H9 (cell line): Measurements from ENCODE around the gene LILRA5. TPM values are rescaled to one million over a fixed set of nuclear protein-coding genes. Genes with fewer than 3 reads are reported as not detected.

Source experiments
- DNase-seq: peaks from one replicate; pipeline ENCODE4 v3.0.0-alpha.2; 2017
- H2AFZ ChIP-seq: one replicate; pipeline ENCODE4 v1.6.1; 2013; ENCODE audit warnings: mild to moderate bottlenecking, low read length, control low read depth, moderate library complexity
- H2AK5ac ChIP-seq: 2 replicates; pipeline ENCODE4 v1.6.1; 2013; ENCODE audit warnings: low read length, control low read depth, mixed read lengths; ENCODE audit not compliant: insufficient read length
- H2BK120ac ChIP-seq: one replicate; pipeline ENCODE4 v1.6.1; 2013; ENCODE audit warnings: low read depth, mild to moderate bottlenecking, low read length, control low read depth, inconsistent platforms; ENCODE audit not compliant: poor library complexity, severe bottlenecking
- H2BK12ac ChIP-seq: 2 replicates; pipeline ENCODE4 v1.6.1; 2013; ENCODE audit warnings: low read length, control low read depth, mixed read lengths, low read depth; ENCODE audit not compliant: insufficient read length
- H2BK15ac ChIP-seq: 2 replicates; pipeline ENCODE4 v1.6.1; 2013; ENCODE audit warnings: low read depth, low read length, control low read depth
- H2BK20ac ChIP-seq: one replicate; pipeline ENCODE4 v1.6.1; 2013; ENCODE audit warnings: low read depth, mild to moderate bottlenecking, low read length, control low read depth, inconsistent platforms; ENCODE audit not compliant: poor library complexity, severe bottlenecking
- H2BK5ac ChIP-seq: 2 replicates; pipeline ENCODE4 v1.6.1; 2013; ENCODE audit warnings: low read length, control low read depth, mixed read lengths; ENCODE audit not compliant: insufficient read length
- H3K14ac ChIP-seq: 2 replicates; pipeline ENCODE4 v1.6.1; 2013; ENCODE audit warnings: low read length, control low read depth; ENCODE audit not compliant: insufficient read depth
- H3K18ac ChIP-seq: 2 replicates; pipeline ENCODE4 v1.6.1; 2013; ENCODE audit warnings: low read depth, mild to moderate bottlenecking, mixed read lengths, low read length, control low read depth; ENCODE audit not compliant: insufficient read length
- H3K23ac ChIP-seq: 2 replicates; pipeline ENCODE4 v1.6.1; 2013; ENCODE audit warnings: low read length, control low read depth, mixed read lengths, low read depth; ENCODE audit not compliant: insufficient read length
- H3K23me2 ChIP-seq: 2 replicates; pipeline ENCODE4 v1.6.1; 2013; ENCODE audit warnings: low read depth, mild to moderate bottlenecking, mixed read lengths, low read length, control low read depth; ENCODE audit not compliant: insufficient read length, poor library complexity, severe bottlenecking
- H3K27ac ChIP-seq: 2 replicates; pipeline ENCODE4 v1.5.1; 2013; ENCODE audit warnings: low read length, control low read depth, mixed read lengths, low read depth; ENCODE audit not compliant: insufficient read length
- H3K27me3 ChIP-seq: 2 replicates; pipeline ENCODE4 v1.6.1; 2013; ENCODE audit warnings: low read length, control low read depth, inconsistent platforms; ENCODE audit not compliant: insufficient read depth
- H3K4ac ChIP-seq: 2 replicates; pipeline ENCODE4 v1.6.1; 2013; ENCODE audit warnings: low read depth, mild to moderate bottlenecking, control low read depth, inconsistent platforms, low read length, moderate library complexity
- H3K4me1 ChIP-seq: 2 replicates; pipeline ENCODE4 v1.6.1; 2013; ENCODE audit warnings: low read length, control low read depth, inconsistent platforms; ENCODE audit not compliant: insufficient read depth
- H3K4me2 ChIP-seq: 2 replicates; pipeline ENCODE4 v1.6.1; 2013; ENCODE audit warnings: low read length, control low read depth, mixed read lengths; ENCODE audit not compliant: insufficient read length, insufficient read depth
- H3K56ac ChIP-seq: 2 replicates; pipeline ENCODE4 v1.6.1; 2013; ENCODE audit warnings: low read depth, mild to moderate bottlenecking, mixed read lengths, low read length, control low read depth; ENCODE audit not compliant: insufficient read length
- H3K79me1 ChIP-seq: 2 replicates; pipeline ENCODE4 v1.6.1; 2013; ENCODE audit warnings: low read depth, mild to moderate bottlenecking, moderate library complexity, low read length, control low read depth, inconsistent platforms; ENCODE audit not compliant: insufficient read depth, poor library complexity, severe bottlenecking
- H3K79me2 ChIP-seq: 2 replicates; pipeline ENCODE4 v1.6.1; 2013; ENCODE audit warnings: low read length, control low read depth, inconsistent platforms; ENCODE audit not compliant: insufficient read depth
- H3K9ac ChIP-seq: 2 replicates; pipeline ENCODE4 v1.6.1; 2013; ENCODE audit warnings: low read length, control low read depth, mixed read lengths; ENCODE audit not compliant: insufficient read length; ENCODE audit errors: extremely low read depth
- H3K9me3 ChIP-seq: one replicate; pipeline ENCODE4 v1.6.1; 2013; ENCODE audit warnings: low read depth, low read length, inconsistent platforms; ENCODE audit not compliant: control insufficient read depth
- H3T11ph ChIP-seq: one replicate; pipeline ENCODE4 v1.6.1; 2013; ENCODE audit warnings: mild to moderate bottlenecking, low read length, control low read depth, inconsistent platforms
- H4K20me1 ChIP-seq: one replicate; pipeline ENCODE4 v1.6.1; 2013; ENCODE audit not compliant: control insufficient read depth, insufficient read length, insufficient read depth
- H4K5ac ChIP-seq: 2 replicates; pipeline ENCODE4 v1.6.1; 2013; ENCODE audit warnings: low read depth, mild to moderate bottlenecking, mixed read lengths, low read length, control low read depth; ENCODE audit not compliant: insufficient read length
- H4K8ac ChIP-seq: replicated peaks from 2 replicates; pipeline ENCODE4 v1.6.1; 2013; ENCODE audit warnings: low read length, control low read depth, mixed read lengths, low read depth; ENCODE audit not compliant: insufficient read length
- H4K91ac ChIP-seq: 2 replicates; pipeline ENCODE4 v1.6.1; 2013; ENCODE audit warnings: low read depth, mild to moderate bottlenecking, moderate library complexity, mixed read lengths, low read length, control low read depth; ENCODE audit not compliant: insufficient read length
- H3K27ac Mint-ChIP-seq, 3 experiments: 2 replicates in 2 of 3; 3 replicates in 1 of 3; pipeline ENCODE4 v1.8.0; 2020 to 2021; ENCODE audit warnings: mixed read lengths in 3 of 3, mild to moderate bottlenecking in 1 of 3, moderate library complexity in 1 of 3
- H3K27me3 Mint-ChIP-seq: 2 replicates; pipeline ENCODE4 v1.8.0; 2021; ENCODE audit warnings: low read depth, mild to moderate bottlenecking, moderate library complexity, mixed read lengths
- H3K36me3 Mint-ChIP-seq, 3 experiments: 2 replicates in 2 of 3; 3 replicates in 1 of 3; pipeline ENCODE4 v1.8.0; 2020 to 2021; ENCODE audit warnings: low read depth in 3 of 3, mixed read lengths in 3 of 3; ENCODE audit not compliant: insufficient read depth in 1 of 3
- H3K4me1 Mint-ChIP-seq, 2 experiments: 2 replicates each; pipeline ENCODE4 v1.8.0; 2020; ENCODE audit warnings: mixed read lengths in 2 of 2
- H3K4me3 Mint-ChIP-seq, 2 experiments: 2 replicates in 1 of 2; 3 replicates in 1 of 2; pipeline ENCODE4 v1.8.0; 2020 to 2021; ENCODE audit warnings: mild to moderate bottlenecking in 2 of 2, mixed read lengths in 2 of 2, moderate library complexity in 1 of 2
- H3K9me3 Mint-ChIP-seq, 2 experiments: 2 replicates in 1 of 2; 3 replicates in 1 of 2; pipeline ENCODE4 v1.8.0; 2020; ENCODE audit warnings: mild to moderate bottlenecking in 2 of 2, mixed read lengths in 2 of 2, moderate library complexity in 1 of 2
- WGBS: extraction: QIAGEN DNeasy Blood & Tissue Kit; methylation state at CpG from one replicate; pipeline ENCODE4 v1.1.7; 2013; ENCODE audit warnings: missing lambda C conversion rate, low lambda C conversion rate, mixed read lengths; ENCODE audit not compliant: insufficient read length; ENCODE audit errors: extremely low coverage; 5-methylcytosine and 5-hydroxymethylcytosine counted together
- total RNA-seq: library from RNA; stranded (reverse); gene quantifications from 2 replicates; pipeline ENCODE4 v1.2.1, GENCODE V29; 2021
- TF ChIP-seq, protein P1 (sequence below): fragments of 200-600 bp; sonication (generic); conservative IDR thresholded peaks from 3 replicates; pipeline ENCODE4 v1.8.0; 2021; ENCODE audit warnings: antibody characterized with exemption, mild to moderate bottlenecking

LILRA5 gene
- total RNA-seq, 1 experiment from 2014 or later, result not detected

GRCh38 chr19:54307389-54308020 lies 5.5 kb downstream of the LILRA5 start:
- Mint-ChIP-seq H3K4me1 (no peaks in the 10 kb centered on the region), H3K4me3 (no peak overlapping the region), H3K27ac (no peak overlapping the region), H3K9me3 (peaks cover 5 to 71% of the 10 kb centered on the region in 2 experiments; a peak in 4 of 5 replicates), H3K27me3 (peaks cover 55% of the 10 kb centered on the region), H3K36me3 (no peaks in the 10 kb centered on the region)
- Histone ChIP-seq H3K79me2 (no peaks in the 10 kb centered on the region), H2BK5ac (no peak overlapping the region), H2BK120ac (no peak overlapping the region), H2AK5ac (no peak overlapping the region), H3K27me3 (no peaks in the 10 kb centered on the region), H3T11ph (no peak overlapping the region), H4K20me1 (no peaks in the 10 kb centered on the region), H4K8ac (no peak overlapping the region), H3K56ac (no peak overlapping the region), H4K5ac (no peak overlapping the region), H2BK20ac (no peak overlapping the region), H3K4me1 (no peaks in the 10 kb centered on the region), H3K9ac (no peak overlapping the region), H3K18ac (no peak overlapping the region), H2BK15ac (no peak overlapping the region), H3K14ac (no peak overlapping the region), H2AFZ (no peak overlapping the region), H3K9me3 (no peaks in the 10 kb centered on the region), H3K4ac (no peak overlapping the region), H3K27ac (no peak overlapping the region), H3K4me2 (no peak overlapping the region), H3K79me1 (no peaks in the 10 kb centered on the region), H4K91ac (no peak overlapping the region), H2BK12ac (no peak overlapping the region), H3K23ac (no peak overlapping the region), H3K23me2 (no peaks in the 10 kb centered on the region)
- DNase-seq, result no peak
- WGBS, result no CpG with 5 or more reads among the region's 5 CpGs
- TF ChIP-seq, protein P1, sequence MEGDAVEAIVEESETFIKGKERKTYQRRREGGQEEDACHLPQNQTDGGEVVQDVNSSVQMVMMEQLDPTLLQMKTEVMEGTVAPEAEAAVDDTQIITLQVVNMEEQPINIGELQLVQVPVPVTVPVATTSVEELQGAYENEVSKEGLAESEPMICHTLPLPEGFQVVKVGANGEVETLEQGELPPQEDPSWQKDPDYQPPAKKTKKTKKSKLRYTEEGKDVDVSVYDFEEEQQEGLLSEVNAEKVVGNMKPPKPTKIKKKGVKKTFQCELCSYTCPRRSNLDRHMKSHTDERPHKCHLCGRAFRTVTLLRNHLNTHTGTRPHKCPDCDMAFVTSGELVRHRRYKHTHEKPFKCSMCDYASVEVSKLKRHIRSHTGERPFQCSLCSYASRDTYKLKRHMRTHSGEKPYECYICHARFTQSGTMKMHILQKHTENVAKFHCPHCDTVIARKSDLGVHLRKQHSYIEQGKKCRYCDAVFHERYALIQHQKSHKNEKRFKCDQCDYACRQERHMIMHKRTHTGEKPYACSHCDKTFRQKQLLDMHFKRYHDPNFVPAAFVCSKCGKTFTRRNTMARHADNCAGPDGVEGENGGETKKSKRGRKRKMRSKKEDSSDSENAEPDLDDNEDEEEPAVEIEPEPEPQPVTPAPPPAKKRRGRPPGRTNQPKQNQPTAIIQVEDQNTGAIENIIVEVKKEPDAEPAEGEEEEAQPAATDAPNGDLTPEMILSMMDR, result no peak
